H1 (cell line): Measurements from ENCODE around the gene MFNG. TPM values are rescaled to one million over a fixed set of nuclear protein-coding genes. Genes with fewer than 3 reads are reported as not detected.

ENCODE experiments used
- CTCF ChIA-PET: fragments of 300-600 bp; sonication (Branson Sonifier 250); formaldehyde crosslinking; loops from one replicate; lab custom pipeline; 2021; ENCODE audit not compliant: partially characterized antibody; lab: Charles Lee
- POLR2A ChIA-PET: fragments of 300-600 bp; sonication (Branson Sonifier 250); formaldehyde crosslinking; loops from one replicate; lab custom pipeline; 2021; ENCODE audit warnings: inconsistent platforms; ENCODE audit not compliant: partially characterized antibody; lab: Charles Lee
- DNase-seq, 2 experiments: peaks; one replicate each; pipeline versions ENCODE4 v3.0.0 to v3.0.0-alpha.2; 2010 to 2022; ENCODE audit warnings: low spot score in 2 of 2, low read depth in 1 of 2, mixed read lengths in 1 of 2
- FAIRE-seq: peaks from 2 replicates; lab custom pipeline; 2011; peaks lifted over from hg19 to GRCh38; lab: Jason Lieb, UNC
- H2AFZ ChIP-seq: 2 replicates; pipeline ENCODE4 v1.8.1; 2012; ENCODE audit warnings: low read length, inconsistent platforms
- H2AK5ac ChIP-seq: 2 replicates; pipeline ENCODE4 v1.6.1; 2013; ENCODE audit warnings: low read depth, low read length
- H2BK120ac ChIP-seq: replicated peaks from 2 replicates; pipeline ENCODE3; 2013; ENCODE audit warnings: low read depth, low read length, inconsistent platforms
- H2BK12ac ChIP-seq: 2 replicates; pipeline ENCODE4 v1.6.1; 2013; ENCODE audit warnings: low read depth, low read length
- H2BK15ac ChIP-seq: 2 replicates; pipeline ENCODE4 v1.6.1; 2013; ENCODE audit warnings: low read length
- H2BK20ac ChIP-seq: 2 replicates; pipeline ENCODE4 v1.6.1; 2013; ENCODE audit warnings: low read length
- H2BK5ac ChIP-seq: 2 replicates; pipeline ENCODE4 v1.6.1; 2013; ENCODE audit warnings: low read depth, low read length
- H3K14ac ChIP-seq: 2 replicates; pipeline ENCODE4 v1.6.1; 2013; ENCODE audit warnings: inconsistent platforms; ENCODE audit not compliant: insufficient read length
- H3K18ac ChIP-seq: 2 replicates; pipeline ENCODE4 v1.6.1; 2013; ENCODE audit warnings: low read length; ENCODE audit errors: extremely low read depth
- H3K23ac ChIP-seq: 2 replicates; pipeline ENCODE4 v1.6.1; 2013; ENCODE audit warnings: inconsistent platforms; ENCODE audit not compliant: insufficient read length
- H3K23me2 ChIP-seq: 2 replicates; pipeline ENCODE4 v1.6.1; 2013; ENCODE audit warnings: low read depth, low read length
- H3K27ac ChIP-seq: 2 replicates; pipeline ENCODE4 v1.6.1; 2011; ENCODE audit warnings: low read depth, low read length, inconsistent platforms
- H3K27me3 ChIP-seq, 4 experiments: replicated peaks in 1 of 4; 1 replicate in 1 of 4; 2 replicates in 3 of 4; pipeline versions ENCODE4 v1.6.1 to v1.8.1; 2011 to 2013; ENCODE audit warnings: low read length in 3 of 4, mild to moderate bottlenecking in 3 of 4, inconsistent platforms in 2 of 4, mixed read lengths in 2 of 4, moderate library complexity in 1 of 4; ENCODE audit not compliant: control insufficient read depth in 3 of 4, insufficient read depth in 3 of 4; ENCODE audit errors: extremely low read depth in 1 of 4
- H3K36me3 ChIP-seq, 4 experiments: 2 replicates each; pipeline versions ENCODE4 v1.6.1 to v1.8.1; 2011 to 2013; ENCODE audit warnings: mild to moderate bottlenecking in 4 of 4, low read length in 3 of 4, moderate library complexity in 2 of 4, control low read depth in 1 of 4, inconsistent platforms in 1 of 4; ENCODE audit not compliant: insufficient read depth in 4 of 4, control insufficient read depth in 2 of 4
- H3K4ac ChIP-seq: replicated peaks from 2 replicates; pipeline ENCODE3; 2013; ENCODE audit warnings: low read length, low read depth, mixed read lengths, inconsistent platforms; ENCODE audit not compliant: insufficient read length
- H3K4me1 ChIP-seq, 4 experiments: replicated peaks in 1 of 4; 1 replicate in 1 of 4; 2 replicates in 3 of 4; pipeline versions ENCODE4 v1.6.1 to v1.8.1; 2011 to 2013; ENCODE audit warnings: low read length in 3 of 4, inconsistent platforms in 2 of 4, mixed read lengths in 1 of 4; ENCODE audit not compliant: insufficient read depth in 4 of 4, control insufficient read depth in 3 of 4
- H3K4me2 ChIP-seq, 2 experiments: 2 replicates each; pipeline versions ENCODE4 v1.6.1 to v1.8.1; 2011 to 2013; ENCODE audit warnings: low read depth in 2 of 2, low read length in 2 of 2, control low read depth in 1 of 2, inconsistent platforms in 1 of 2, mild to moderate bottlenecking in 1 of 2; ENCODE audit not compliant: insufficient read depth in 1 of 2
- H3K4me3 ChIP-seq, 4 experiments: fragments of 200-600, 300-600 bp in 1 of 4; sonication (generic), shearing (Covaris generic), sonication (Bioruptor Twin) in 1 of 4; 2 replicates each; pipeline versions ENCODE4 v1.5.1 to v1.8.1; 2011 to 2016; ENCODE audit warnings: low read length in 4 of 4, low read depth in 3 of 4, control low read depth in 2 of 4, inconsistent platforms in 2 of 4, mild to moderate bottlenecking in 2 of 4, mixed read lengths in 1 of 4, moderate library complexity in 1 of 4; ENCODE audit not compliant: insufficient read depth in 2 of 4; ENCODE audit errors: extremely low read depth in 1 of 4
- H3K56ac ChIP-seq: replicated peaks from 2 replicates; pipeline ENCODE3; 2013; ENCODE audit warnings: low read depth, mild to moderate bottlenecking, mixed read lengths, low read length, inconsistent platforms; ENCODE audit not compliant: insufficient read length
- H3K79me1 ChIP-seq: 2 replicates; pipeline ENCODE4 v1.6.1; 2013; ENCODE audit warnings: low read depth, low read length, control low read depth
- H3K79me2 ChIP-seq, 2 experiments: 2 replicates each; pipeline versions ENCODE4 v1.6.1 to v1.8.1; 2012 to 2013; ENCODE audit warnings: low read length in 2 of 2, mild to moderate bottlenecking in 2 of 2, inconsistent platforms in 1 of 2; ENCODE audit not compliant: insufficient read depth in 2 of 2, control insufficient read depth in 1 of 2
- H3K9ac ChIP-seq, 4 experiments: replicated peaks in 1 of 4; 1 replicate in 1 of 4; 2 replicates in 3 of 4; pipeline versions ENCODE4 v1.6.1 to v1.8.1; 2011 to 2013; ENCODE audit warnings: low read depth in 3 of 4, low read length in 3 of 4, control low read depth in 2 of 4, mild to moderate bottlenecking in 2 of 4, moderate library complexity in 2 of 4, inconsistent platforms in 1 of 4; ENCODE audit errors: extremely low read depth in 1 of 4
- H3K9me3 ChIP-seq, 2 experiments: 2 replicates each; pipeline versions ENCODE4 v1.6.1 to v1.8.1; 2012 to 2013; ENCODE audit warnings: mild to moderate bottlenecking in 2 of 2, moderate library complexity in 2 of 2, control low read depth in 1 of 2, inconsistent platforms in 1 of 2, low read depth in 1 of 2, low read length in 1 of 2, mixed read lengths in 1 of 2; ENCODE audit not compliant: insufficient read depth in 2 of 2
- H4K20me1 ChIP-seq, 2 experiments: replicated peaks in 1 of 2; 2 replicates each; pipeline versions ENCODE3 to v1.8.1; 2011 to 2013; ENCODE audit warnings: inconsistent platforms in 2 of 2, low read length in 2 of 2, mild to moderate bottlenecking in 1 of 2; ENCODE audit not compliant: insufficient read depth in 2 of 2, control insufficient read depth in 1 of 2
- H4K5ac ChIP-seq: 2 replicates; pipeline ENCODE4 v1.6.1; 2013; ENCODE audit warnings: low read length, low read depth, mixed read lengths, inconsistent platforms; ENCODE audit not compliant: insufficient read length
- H4K8ac ChIP-seq: 2 replicates; pipeline ENCODE4 v1.8.0; 2013; ENCODE audit warnings: mild to moderate bottlenecking, moderate library complexity, low read length, inconsistent platforms; ENCODE audit not compliant: insufficient read depth; ENCODE audit errors: extremely low read depth
- H4K91ac ChIP-seq: replicated peaks from 2 replicates; pipeline ENCODE3; 2013; ENCODE audit warnings: low read length, mixed read lengths, inconsistent platforms; ENCODE audit not compliant: insufficient read length
- EP300 ChIP-seq, 2 experiments: IDR thresholded peaks; 1 replicate in 1 of 2; 2 replicates in 1 of 2; pipeline ENCODE4 v1.6.1; 2011 to 2012; ENCODE audit warnings: low read depth in 2 of 2, low read length in 2 of 2, mild to moderate bottlenecking in 2 of 2, borderline replicate concordance in 1 of 2, inconsistent platforms in 1 of 2, moderate library complexity in 1 of 2
- SIRT6 ChIP-seq: IDR thresholded peaks from one replicate; pipeline ENCODE4 v1.7.1; 2012; ENCODE audit warnings: low read length, inconsistent platforms
- WGBS, 2 experiments: shearing (Covaris generic) in 1 of 2; methylation state at CpG; one replicate each; pipeline versions ENCODE4 v1.1.6 to v1.1.7; 2013 to 2015; ENCODE audit warnings: low lambda C conversion rate in 2 of 2, mixed read lengths in 2 of 2, inconsistent platforms in 1 of 2, low coverage in 1 of 2, missing lambda C conversion rate in 1 of 2; ENCODE audit not compliant: insufficient replicate concordance in 2 of 2, insufficient coverage in 1 of 2, insufficient read length in 1 of 2; ENCODE audit errors: extremely low coverage in 1 of 2, missing lambda C conversion rate in 1 of 2; 5-methylcytosine and 5-hydroxymethylcytosine counted together
- polyA plus RNA-seq, 7 experiments: library from polyadenylated mRNA; depleted of rRNA in 3 of 7; stranded (reverse) in 5 of 7; unstranded in 2 of 7; fragments of >200 nt in 5 of 7; fragments of 200-250 nt in 2 of 7; gene quantifications; 1 replicate in 5 of 7; 2 replicates in 1 of 7; 4 replicates in 1 of 7; pipeline versions ENCODE4 v1.2.1 to v1.2.3, GENCODE V29; 2011 to 2013; ENCODE audit warnings: missing spikeins in 2 of 7, mixed read lengths in 2 of 7
- total RNA-seq: library from RNA; stranded (reverse); fragmentation: NEBNext Ultra II Directional; extraction: Animal tissue kit (Norgen Biotek cat#: 25700); gene quantifications from 2 replicates; pipeline ENCODE4 v1.2.1, GENCODE V29; 2021

The MFNG gene
- total and polyA plus RNA-seq, 2 of the 8 experiments (the other 6 are each of a cell fraction or from before 2014, with no cell fraction given) = 1.7 to 5.5 TPM

- Histone ChIP-seq H3K23me2 (no peaks in the 10 kb centered on the region), H3K79me1 (no peaks in the 10 kb centered on the region), H4K20me1 (no peaks in the 10 kb centered on the region), H3K27ac (no peak overlapping the region), H3K79me2 (no peaks in the 10 kb centered on the region), H4K5ac (no peak overlapping the region), H3K36me3 (no peaks in the 10 kb centered on the region; a peak in 1 of 8 replicates), H3K23ac (no peak overlapping the region), H4K91ac (no peak overlapping the region), H3K9ac (no peak overlapping the region), H3K14ac (no peak overlapping the region), H3K4me2 (no peak overlapping the region), H3K4me1 (peaks cover 0 to 23% (median 11%) of the 10 kb centered on the region in 4 experiments; a peak in 5 of 7 replicates), H3K4me3 (no peak overlapping the region), H2BK12ac (no peak overlapping the region), H3K9me3 (no peaks in the 10 kb centered on the region), H3K18ac (no peak overlapping the region), H3K4ac (no peak overlapping the region), H2BK20ac (no peak overlapping the region), H4K8ac (no peak overlapping the region), H2BK5ac (peak overlapping the region; percentile 44; the same call in 1 of the 2 replicates), H2BK15ac (no peak overlapping the region; the same call in 1 of the 2 replicates), H3K27me3 (no peaks in the 10 kb centered on the region), H2AK5ac (no peak overlapping the region), H2BK120ac (no peak overlapping the region), H3K56ac (no peak overlapping the region), H2AFZ (no peak overlapping the region)
- DNase-seq = no peak
- WGBS, 2 experiments = 83% methylated on average over 11 of the region's 12 CpGs; no CpG with 5 or more reads in 1 of the 2 experiments
- TF ChIP-seq SIRT6 = no peak
- peak in 1 of 2 experiments; percentile 23; a peak in 1 of 3 replicates for TF ChIP-seq EP300 (IDR thresholded peaks at IDR 0.05; ENCODE audit: borderline replicate concordance in 1 of 2, low read depth in 2 of 2, low read length in 2 of 2)
- POLR2A ChIA-PET = interaction anchor here (1.4 kb wide), 1 partner anchor 63 kb away, joined by 5 read pairs; no protein-coding TSS in a partner anchor
- no peak for FAIRE-seq
- CTCF ChIA-PET = interaction anchor here (0.5 to 21.5 kb wide), 22 partner anchors 9 to 381 kb away, joined by 3 to 312 read pairs (median 4); partner anchors contain the start of gene MFNG
Observed at GRCh38 chr22:37499027-37499707, 13.0 kb upstream of the MFNG start.
